Upper lobe of left lung (tissue), 6 donors: ENCODE results near the gene HOXA10. TPM values are rescaled to one million over a fixed set of nuclear protein-coding genes. Genes with fewer than 3 reads are reported as not detected.

ENCODE experiments used
- ATAC-seq, 2 donors: fragments of 200-7000 bp; cut with Tn5 transposase; one replicate each; pipeline ENCODE4 v1.9.1; 2022; ENCODE audit warnings: mild to moderate bottlenecking in 2 of 2, moderate library complexity in 2 of 2; ENCODE audit not compliant: low FRiP score in 2 of 2
- DNase-seq, 2 donors: peaks; one replicate each; pipeline ENCODE4 v3.0.0-alpha.2; 2019 to 2020
- H3K27ac ChIP-seq, 4 donors: fragments of 200-600 bp; sonication (generic); one replicate each; pipeline ENCODE4 v1.5.1; 2016 to 2019
- H3K27me3 ChIP-seq, 4 donors: fragments of 200-600 bp; sonication (generic); one replicate each; pipeline ENCODE4 v1.5.1; 2017 to 2019
- H3K36me3 ChIP-seq, 4 donors: fragments of 200-600 bp; sonication (generic); one replicate each; pipeline ENCODE4 v1.5.1; 2016 to 2019
- H3K4me1 ChIP-seq, 4 donors: fragments of 200-600 bp; sonication (generic); one replicate each; pipeline ENCODE4 v1.5.1; 2018 to 2019
- H3K4me3 ChIP-seq, 4 donors: fragments of 200-600 bp; sonication (generic); one replicate each; pipeline ENCODE4 v1.5.1; 2017 to 2019; ENCODE audit warnings: mild to moderate bottlenecking in 2 of 4, moderate library complexity in 1 of 4
- H3K9me3 ChIP-seq, 4 donors: fragments of 200-600 bp; sonication (generic); one replicate each; pipeline ENCODE4 v1.5.1; 2018 to 2019
- CTCF ChIP-seq, 6 experiments: fragments of 450-650 bp in 4 of 6; fragments of 200-600 bp in 2 of 6; sonication (generic) in 2 of 6; IDR thresholded peaks; one replicate each; pipeline ENCODE4 v1.5.1; 2016 to 2019; ENCODE audit warnings: antibody characterized with exemption in 6 of 6
- EP300 ChIP-seq, 4 donors: sonication (generic); formaldehyde crosslinking; IDR thresholded peaks; one replicate each; pipeline ENCODE4 v1.5.1; 2017; ENCODE audit warnings: antibody characterized with exemption in 4 of 4, control low read depth in 2 of 4
- POLR2A ChIP-seq, 4 donors: fragments of 450-650 bp; IDR thresholded peaks; one replicate each; pipeline ENCODE4 v1.5.1; 2016 to 2017; ENCODE audit warnings: antibody characterized with exemption in 4 of 4, mild to moderate bottlenecking in 2 of 4
- POLR2AphosphoS5 ChIP-seq, 2 donors: sonication (generic); formaldehyde crosslinking; IDR thresholded peaks; one replicate each; pipeline ENCODE4 v1.5.1; 2017; ENCODE audit warnings: antibody characterized with exemption in 2 of 2
- WGBS, 2 donors: methylation state at CpG; one replicate each; pipeline ENCODE4 v1.1.5; 2017 to 2018; 5-methylcytosine and 5-hydroxymethylcytosine counted together
- small RNA-seq, 4 donors: library from RNA; depleted of rRNA; stranded (forward); fragments of <200 nt; gene quantifications; one replicate each; pipeline ENCODE3, GENCODE V24; 2016
- total RNA-seq, 6 donors: library from RNA; depleted of rRNA in 4 of 6; stranded (reverse); fragments of >200 nt in 4 of 6; gene quantifications; one replicate each; pipeline versions ENCODE4 v1.1.0 to v1.2.1, GENCODE V29; 2016 to 2021
- donor health status: DM: no; HTN: no; CAD: no; lungs with moderate emphysema.
- donor health status: DM: no; HTN: yes; CAD: no; lungs with severe emphysema.

Gene HOXA10
- total RNA-seq, 6 donors from 2014 or later: 0.15 to 0.24 TPM; not detected in 4

GRCh38 chr7:27121684-27122076 is 52.4 kb downstream of the HOXA10 start:
- Histone ChIP-seq H3K9me3 (no peaks in the 10 kb centered on the region), H3K27ac (peak overlapping the region; percentile 84 to 97 (median 90)), H3K36me3 (no peaks in the 10 kb centered on the region), H3K27me3 (peaks cover 0 to 2% (median 0%) of the 10 kb centered on the region in 4 donors), H3K4me1 (peaks cover 11 to 39% (median 20%) of the 10 kb centered on the region in 4 donors), H3K4me3 (peak overlapping the region in 3 of 4 donors; percentile 18 to 41 (median 41))
- TF ChIP-seq CTCF (IDR thresholded peaks at IDR 0.05): no peak
- TF ChIP-seq EP300 (IDR thresholded peaks at IDR 0.05): no peak
- TF ChIP-seq POLR2AphosphoS5 (IDR thresholded peaks at IDR 0.05): no peak
- TF ChIP-seq POLR2A (IDR thresholded peaks at IDR 0.05): no peak
- ATAC-seq (no peak), DNase-seq (no peak)
- WGBS, 2 donors: 26 to 39% methylated on average over 7 of the region's 7 CpGs

Small RNA genes lying within 50 kb of the gene (small RNA-seq; reads per million reads assigned to genes)
- gene AC004080.5: 0 reads per million in 4 donors
- 0 reads per million in 4 donors for gene RF02140
- gene RF02141: 0 reads per million in 4 donors

Other genes starting within 250 kb of the HOXA10 start
- gene HOXA1, start 78.3 kb downstream of the HOXA10 start, total RNA-seq: 1 to 10 TPM in 1 of 6 donors, under 1 TPM in 2, not detected in 3; 0.46 to 2.1 (median 0.64) TPM
- 1 to 10 TPM in 2 of 6 donors, under 1 TPM in 3, not detected in 1; 0.30 to 3.0 (median 0.86) TPM for gene HOXA2, start 71.6 kb downstream of the HOXA10 start, total RNA-seq
- gene HOXA4, start 43.6 kb downstream of the HOXA10 start, total RNA-seq: 10 to 100 TPM in 1 of 6 donors, 1 to 10 TPM in 5; 1.5 to 10.5 (median 6.2) TPM
- 10 to 100 TPM in 5 of 6 donors, 1 to 10 TPM in 1; 7.8 to 79.9 (median 16.9) TPM for gene HOXA5, start 30.6 kb downstream of the HOXA10 start, total RNA-seq
- gene HOXA6, start 26.5 kb downstream of the HOXA10 start, total RNA-seq: 1 to 10 TPM in 4 of 6 donors, under 1 TPM in 1, not detected in 1; 0.61 to 8.4 (median 4.0) TPM
- 10 to 100 TPM in 1 of 6 donors, 1 to 10 TPM in 3, under 1 TPM in 2; 0.20 to 11.4 (median 3.5) TPM for gene HOXA3, start 21.7 kb downstream of the HOXA10 start, total RNA-seq
- gene HOXA7, start 17.6 kb downstream of the HOXA10 start, total RNA-seq: 1 to 10 TPM in 3 of 6 donors, under 1 TPM in 1, not detected in 2; 0.46 to 3.3 (median 2.5) TPM
- gene HOXA9, start 8.8 kb downstream of the HOXA10 start, total RNA-seq: 1 to 10 TPM in 2 of 6 donors, under 1 TPM in 3, not detected in 1; 0.30 to 6.1 (median 0.49) TPM
- not detected for gene HOXA11, start 10.9 kb upstream of the HOXA10 start, total RNA-seq
- not detected for gene HOXA13, start 25.8 kb upstream of the HOXA10 start, total RNA-seq
- not detected for gene EVX1, start 68.5 kb upstream of the HOXA10 start, total RNA-seq